ENCODE data around the gene GPR45.

GPR45 gene

DNA sequence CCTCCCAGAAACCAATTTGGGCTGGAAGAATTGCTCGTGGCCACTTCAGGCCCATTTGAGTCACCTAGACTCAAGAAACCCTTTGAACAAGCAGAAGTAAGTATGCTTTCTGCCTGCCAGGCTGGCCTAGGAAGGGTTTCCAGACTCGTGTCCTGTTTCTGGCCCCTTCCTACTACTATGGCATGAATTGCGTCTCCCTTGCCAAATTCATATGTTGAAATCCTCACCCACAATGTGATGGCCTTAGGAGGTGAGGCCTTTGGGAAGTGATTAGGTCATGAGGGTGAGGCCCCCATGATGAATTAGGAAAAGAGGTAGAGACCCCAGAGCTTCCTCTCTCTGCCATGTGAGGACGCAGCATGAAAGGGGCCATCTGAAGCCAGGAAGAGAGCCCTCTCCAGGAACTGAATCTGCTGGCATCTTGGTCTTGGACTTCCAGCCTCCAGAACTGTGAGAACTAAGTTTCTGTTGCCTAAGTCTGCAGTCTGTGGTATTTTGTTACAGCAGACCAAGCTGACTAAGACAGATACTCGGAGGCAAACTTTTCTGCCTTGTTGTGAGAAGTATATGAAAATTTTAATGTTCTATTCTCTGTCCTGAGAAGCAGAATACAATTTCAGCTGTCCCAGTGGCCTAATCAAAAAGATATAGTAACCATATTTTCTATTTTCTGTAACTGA lies 13.1 kb downstream of the GPR45 start:
- peak; percentile 34 to 65 (median 58) for DNase-seq

DNA sequence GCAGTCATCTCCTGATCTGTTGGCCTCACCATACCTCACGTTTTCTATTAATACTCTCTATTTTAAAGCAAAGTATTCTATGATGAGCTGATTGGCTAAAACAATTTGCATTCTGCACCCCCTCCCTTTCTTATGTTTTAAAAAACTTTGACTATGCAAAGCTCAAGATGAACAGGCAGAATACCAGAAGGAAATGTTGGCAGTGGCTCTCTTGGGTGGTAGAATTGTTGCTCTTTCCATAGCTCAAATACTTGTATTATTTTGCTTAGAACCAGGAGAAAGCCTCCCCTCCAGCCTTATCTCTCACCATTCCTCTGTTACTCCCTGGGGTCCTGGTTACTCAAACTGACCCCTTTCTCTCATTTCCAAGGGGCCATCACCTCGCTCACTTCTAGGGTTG lies 14.4 kb downstream of the GPR45 start:
- DNase-seq = no peak

DNA sequence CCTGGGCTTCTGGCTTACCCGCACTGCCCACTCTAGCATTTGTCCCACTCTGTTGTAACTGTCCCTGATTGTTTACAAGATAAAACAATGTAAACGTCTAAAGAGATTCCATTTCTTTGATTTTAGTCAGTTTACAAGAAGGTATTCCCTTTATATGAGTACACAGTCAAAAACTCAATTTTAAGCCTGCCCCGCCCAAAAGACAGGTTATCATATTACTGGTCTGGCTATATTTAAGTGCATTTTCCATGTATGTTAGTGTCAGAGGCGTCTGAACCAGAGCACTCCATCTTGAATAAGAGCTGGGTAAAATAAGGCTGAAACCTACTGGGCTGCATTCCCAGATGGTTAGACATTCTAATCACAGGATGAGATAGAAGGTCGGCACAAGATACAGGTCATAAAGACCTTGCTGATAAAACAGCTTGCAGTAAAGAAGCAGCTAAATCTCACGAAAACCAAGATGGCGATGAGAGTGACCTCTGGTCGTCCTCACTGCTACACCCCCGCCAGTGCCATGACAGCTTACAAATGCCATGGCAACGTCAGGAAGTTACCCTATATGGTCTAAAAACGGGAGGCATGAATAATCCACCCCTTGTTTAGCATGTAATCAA lies 15.0 kb downstream of the GPR45 start:
- DNase-seq = no peak

DNA sequence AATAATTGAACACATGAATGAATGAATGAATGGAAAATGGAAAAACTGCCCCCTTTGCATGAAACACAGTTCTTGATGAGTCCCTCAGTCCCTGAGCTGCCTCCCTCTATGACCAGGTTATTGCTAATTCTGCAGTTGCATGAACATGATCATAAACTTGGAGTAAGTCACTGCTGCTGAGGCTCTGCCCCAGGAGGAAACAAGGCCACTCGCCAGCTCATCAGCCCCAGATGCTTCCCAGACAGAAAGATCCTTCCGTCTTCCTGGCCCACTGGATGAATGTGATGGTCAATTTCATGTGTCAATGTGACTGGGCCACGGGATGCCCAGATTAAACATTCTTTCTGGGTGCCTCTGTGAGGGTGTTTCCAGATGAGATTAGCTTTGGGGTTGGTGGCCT lies 16.4 kb downstream of the GPR45 start:
- no peak for DNase-seq

DNA sequence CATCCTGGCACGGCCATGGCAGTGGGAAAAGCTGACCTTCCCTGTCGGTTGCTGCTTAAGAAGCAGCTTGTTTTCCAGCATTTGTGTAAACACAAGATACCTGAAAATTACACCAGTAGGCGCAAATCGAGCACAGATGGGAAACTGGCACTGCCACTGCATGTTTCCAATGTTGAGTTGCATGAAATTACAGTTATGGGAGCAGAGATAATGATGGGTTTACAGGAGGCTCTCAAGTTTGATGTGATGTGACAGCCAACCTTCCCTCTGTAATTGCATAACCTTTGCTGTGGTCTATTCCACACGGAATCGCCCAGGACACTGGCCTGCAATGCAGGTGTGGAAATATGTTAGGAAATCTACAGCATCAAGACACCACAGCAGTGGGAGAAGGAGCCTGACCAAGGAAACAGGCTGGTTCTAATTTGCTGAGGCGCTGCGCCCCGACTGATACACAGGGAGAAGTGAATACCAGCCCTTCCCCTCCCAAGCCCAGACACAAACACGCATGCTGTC lies 17.4 kb downstream of the GPR45 start:
- DNase-seq = no peak

DNA sequence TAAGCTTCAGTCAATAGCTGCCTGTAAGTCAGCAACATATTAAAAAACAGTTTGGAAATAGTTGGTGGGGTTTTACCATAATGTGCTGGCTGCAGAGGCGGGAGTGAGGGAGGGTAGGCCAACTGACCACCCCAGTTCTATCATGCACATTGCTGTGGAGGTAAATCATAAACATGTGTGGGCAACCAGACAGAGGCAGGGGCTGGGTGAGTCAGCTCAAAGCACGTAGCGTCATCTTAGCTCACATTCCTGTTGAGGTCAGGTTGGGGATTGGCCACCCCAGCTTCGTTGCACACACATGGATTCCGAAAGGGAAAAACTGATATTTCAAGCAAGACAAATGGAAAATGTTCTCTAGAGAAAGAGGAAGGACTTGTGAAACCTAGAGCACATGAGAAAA lies 19.5 kb downstream of the GPR45 start:
- peak in 3 of 4 experiments; percentile 24 to 32 (median 27) for DNase-seq

DNA sequence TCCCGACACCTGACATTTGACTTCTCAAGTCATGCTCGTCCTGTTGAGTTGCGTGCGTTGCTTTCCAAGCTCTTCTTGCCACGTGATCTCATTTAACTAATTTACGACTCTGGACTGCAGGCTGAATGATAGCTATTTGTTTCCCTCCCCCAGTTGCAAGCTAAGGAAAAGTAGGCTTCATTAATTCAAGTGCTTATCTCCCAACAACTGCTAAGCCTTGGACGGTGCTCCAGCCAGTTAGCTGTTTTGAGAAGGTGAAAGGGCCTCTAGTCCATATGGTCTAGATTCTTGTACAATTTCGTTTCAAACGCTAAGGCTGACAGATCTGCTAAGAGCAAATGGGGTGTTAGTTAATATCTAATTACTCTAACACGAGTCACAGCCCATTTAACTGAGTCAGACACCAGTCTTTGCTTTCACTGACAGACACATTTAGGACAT lies 21.1 kb downstream of the GPR45 start:
- no peak for DNase-seq

DNA sequence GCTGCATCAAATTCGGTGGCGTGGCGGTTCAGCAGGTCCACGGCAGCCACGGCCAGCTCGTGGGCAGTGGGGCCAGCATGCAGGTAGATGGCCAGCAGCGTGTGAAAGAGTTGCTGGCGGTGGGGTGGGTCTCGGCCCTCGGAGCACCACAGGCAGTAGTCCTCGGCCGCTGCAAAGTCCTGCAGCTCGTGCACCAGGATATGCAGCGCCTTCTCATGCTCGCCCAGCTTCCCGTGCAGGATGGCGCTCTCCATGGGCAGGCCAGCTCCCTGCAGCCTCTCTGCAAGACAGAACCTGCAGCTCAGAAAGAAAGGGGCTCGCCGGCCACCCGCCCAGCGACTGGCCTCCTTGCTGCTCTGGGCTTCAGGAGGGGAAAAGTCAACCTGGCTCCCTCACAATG lies 27.9 kb downstream of the GPR45 start:
- no peak for DNase-seq

DNA sequence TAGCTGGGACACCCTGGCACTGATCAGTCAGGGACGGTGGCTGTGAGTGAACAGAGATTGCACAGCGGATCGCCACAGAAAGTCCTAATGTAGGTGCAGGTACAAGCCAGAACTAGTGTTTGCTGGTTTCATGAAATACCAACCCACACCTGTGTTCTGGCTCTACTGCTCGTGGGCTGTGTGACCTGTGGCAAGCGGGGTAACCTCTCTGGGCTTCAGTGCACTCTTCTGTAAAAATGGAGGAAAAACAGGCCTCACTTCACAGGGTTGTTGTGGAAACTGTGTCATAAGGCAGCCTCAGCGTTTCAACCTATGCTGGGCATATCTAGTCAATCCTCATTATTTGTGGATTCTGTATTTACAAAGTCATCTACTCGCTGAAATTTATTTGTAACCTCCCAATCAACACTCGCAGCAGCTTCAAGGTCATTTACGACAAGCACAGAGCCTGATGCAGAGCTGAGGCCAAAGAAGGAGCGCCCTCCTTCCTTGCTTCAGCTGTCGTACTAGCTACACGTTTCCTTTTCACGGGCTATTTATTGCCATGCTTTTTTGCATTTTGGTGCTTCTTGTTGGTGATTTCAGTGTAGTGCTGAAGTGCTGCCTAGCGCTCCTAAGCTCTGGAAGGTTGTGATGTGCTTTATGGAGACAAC lies 30.0 kb downstream of the GPR45 start:
- no peak for DNase-seq

DNA sequence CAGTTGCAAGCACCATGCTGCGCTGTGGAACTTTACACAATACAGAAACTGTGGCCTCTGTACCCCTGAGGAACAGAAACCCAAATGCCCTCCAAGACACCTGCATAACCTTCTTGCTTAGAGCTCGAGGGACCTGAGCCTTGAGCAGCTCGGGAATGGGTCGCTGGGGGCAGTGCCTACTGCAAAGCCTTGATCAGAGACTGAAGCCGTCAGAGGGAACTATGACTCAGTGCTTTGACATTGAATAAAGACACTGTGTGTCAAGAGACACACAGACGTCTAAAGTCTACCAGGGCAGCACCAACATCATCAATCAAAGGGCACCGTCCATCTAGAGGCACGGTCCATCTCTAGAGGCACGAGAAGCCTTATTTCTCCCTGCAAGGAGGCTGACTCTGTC lies 30.6 kb downstream of the GPR45 start:
- no peak for DNase-seq

DNA sequence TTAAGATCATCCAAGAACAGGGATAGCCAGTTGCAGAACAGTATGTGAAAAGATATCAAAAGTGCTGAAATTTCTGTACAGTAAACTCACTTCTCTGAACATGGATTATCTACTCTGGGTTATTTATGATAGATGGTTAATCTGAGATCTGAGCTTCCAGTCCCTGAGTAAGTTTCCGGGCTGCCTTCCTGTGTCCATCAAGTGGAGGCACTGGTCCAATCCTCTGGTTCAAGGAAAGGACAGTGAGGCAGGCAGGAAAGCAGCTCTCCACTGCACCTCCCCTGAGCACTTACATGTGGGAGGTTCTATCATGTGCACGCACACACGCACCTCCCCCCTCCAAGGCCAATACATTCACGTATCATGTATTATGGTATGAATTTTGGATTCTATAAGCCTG lies 32.5 kb downstream of the GPR45 start:
- DNase-seq = no peak

DNA sequence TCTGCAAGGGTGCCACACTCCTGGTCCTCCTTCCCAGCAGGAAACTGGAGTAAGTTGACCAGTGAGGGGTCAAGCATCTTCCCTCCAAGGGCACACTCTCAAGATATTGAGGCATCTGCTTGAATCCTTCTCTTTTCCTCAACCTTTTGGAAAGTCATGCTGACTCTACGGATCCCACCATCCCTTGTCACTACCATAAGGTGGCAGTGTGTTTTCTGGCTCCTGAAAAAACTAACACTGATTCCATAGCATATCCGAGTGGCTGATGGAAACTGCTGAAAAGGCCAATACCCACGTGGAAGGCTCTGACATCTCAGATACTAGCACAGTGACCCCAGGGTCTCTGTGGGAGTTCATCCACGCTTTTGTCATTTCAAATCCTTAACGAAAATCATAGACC lies 37.1 kb downstream of the GPR45 start:
- DNase-seq = no peak

DNA sequence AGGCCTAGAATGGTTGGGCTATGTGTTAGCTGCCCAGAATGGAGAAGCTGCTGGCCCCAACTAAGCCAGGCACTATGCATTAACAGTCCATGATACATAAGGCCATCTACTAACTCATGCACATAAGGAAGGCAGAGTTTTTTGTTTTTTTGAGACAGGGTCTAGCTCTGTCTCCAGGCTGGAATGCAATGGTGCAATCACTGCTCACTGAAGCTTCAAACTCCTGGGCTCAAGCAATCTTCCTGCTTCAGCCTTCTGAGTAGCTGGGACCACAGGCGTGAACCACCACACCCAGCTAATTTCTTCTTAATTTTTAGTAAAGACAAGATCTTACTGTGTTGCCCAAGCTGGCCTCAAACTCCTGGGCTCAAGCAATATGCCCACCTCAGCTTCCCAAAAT lies 37.6 kb downstream of the GPR45 start:
- DNase-seq = no peak

DNA sequence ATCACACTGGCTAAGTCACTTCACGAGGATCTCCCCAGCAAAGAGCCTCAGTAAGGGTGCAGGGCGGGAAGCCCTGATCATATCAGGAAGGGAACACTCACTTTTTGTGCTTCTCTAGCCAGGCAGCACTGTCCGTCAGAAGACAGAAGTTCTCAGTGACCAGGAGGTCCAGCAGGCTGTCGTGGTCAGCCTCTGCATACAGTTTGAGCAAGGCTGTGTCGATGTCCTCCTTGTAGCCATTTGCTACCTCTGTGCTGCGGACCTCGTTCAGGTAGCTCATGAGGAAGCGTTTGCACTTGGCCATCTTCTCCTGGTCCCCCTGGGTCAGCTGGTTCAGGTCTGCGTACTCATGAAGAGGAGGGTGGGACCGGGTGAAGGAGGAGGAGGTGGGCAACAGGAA lies 38.7 kb downstream of the GPR45 start:
- DNase-seq = no peak

DNA sequence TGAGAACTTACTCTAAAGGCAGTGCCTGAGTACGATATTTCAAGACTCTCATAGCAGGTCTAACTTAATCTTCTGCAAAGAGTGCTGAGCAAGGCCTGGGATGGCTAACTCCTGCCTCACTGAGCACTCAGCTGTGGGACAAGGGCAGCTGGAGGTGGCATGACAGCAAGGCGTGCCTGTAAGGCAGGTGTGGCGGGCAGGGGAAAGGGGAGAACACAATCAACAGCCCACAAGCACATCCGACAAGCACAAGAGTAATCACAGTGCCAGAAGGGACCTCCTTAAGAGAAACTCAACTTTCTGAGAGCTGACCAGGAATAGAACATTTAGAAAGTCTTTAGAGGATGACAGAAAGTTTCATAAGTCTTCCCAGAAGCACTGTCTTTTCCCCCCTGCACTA lies 42.0 kb downstream of the GPR45 start:
- no peak for DNase-seq

DNA sequence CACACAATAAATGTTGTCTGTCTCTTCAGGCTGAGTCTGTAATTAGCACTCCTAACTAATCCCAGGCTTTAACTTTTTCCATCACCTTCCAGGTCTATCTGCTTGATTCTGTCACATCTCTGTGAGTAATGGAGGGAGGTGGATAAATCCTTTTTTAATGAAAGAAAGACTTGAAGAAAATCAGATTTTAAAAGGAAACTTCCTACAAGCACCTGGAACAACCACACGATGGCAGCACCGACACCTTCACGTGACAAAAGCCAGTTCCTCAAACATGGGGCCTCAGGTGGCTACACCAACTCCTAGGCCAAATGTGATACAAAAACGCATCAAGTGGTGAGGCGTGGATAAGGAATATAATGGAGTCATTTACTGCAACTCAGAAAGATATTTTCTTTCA lies 46.1 kb downstream of the GPR45 start:
- DNase-seq = peak; percentile 48 to 71 (median 62)

DNA sequence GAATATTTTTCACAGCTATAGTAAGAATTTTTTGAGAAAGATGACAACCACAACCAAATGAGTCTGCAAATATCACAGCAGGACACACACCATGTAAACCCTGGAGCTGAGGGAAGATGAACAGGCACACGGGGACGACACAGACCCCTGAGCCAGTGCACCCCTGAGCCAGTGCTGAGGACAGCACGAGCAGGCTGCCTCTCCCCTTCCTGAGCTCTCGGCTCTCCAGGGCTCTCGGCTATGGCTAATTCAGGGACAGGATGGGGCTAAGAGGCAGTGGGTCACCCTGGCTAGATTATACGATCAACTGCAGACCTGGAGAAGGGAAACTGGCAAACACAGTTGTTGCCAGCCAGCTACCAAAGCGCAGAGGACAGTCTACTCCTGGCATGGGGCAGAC lies 46.6 kb downstream of the GPR45 start:
- no peak for DNase-seq

DNA sequence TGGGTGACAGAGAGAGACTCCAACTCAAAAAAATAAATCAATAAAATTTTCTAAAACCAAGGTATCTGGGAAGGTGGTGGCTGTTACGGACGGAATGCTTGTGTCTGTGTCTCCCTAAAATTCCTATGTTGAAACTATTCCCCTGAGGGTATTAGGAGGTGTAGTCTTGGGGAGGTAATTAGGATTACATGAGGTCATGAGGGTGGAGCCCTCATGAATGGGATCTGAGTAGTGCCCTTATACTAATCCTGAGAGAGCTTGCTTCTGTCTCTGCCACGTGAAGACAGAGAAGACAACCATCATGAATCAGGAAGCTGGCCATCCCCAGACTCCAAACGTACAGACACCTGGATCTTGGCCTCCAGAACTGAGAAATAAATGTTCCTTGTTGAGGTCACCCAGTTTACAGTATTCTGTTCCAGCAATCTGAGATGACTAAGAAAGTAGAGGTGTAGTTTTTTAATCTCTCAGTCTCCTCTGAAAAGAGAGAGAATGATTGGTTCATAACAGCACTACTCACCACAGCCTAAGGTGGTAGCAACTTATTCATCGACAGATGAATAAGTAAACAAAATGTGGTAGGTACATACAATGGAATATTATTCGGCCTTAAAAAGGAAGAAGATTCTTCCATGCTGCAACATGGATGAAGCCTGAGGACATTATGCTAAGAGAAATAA lies 49.6 kb downstream of the GPR45 start:
- DNase-seq = no peak

DNA sequence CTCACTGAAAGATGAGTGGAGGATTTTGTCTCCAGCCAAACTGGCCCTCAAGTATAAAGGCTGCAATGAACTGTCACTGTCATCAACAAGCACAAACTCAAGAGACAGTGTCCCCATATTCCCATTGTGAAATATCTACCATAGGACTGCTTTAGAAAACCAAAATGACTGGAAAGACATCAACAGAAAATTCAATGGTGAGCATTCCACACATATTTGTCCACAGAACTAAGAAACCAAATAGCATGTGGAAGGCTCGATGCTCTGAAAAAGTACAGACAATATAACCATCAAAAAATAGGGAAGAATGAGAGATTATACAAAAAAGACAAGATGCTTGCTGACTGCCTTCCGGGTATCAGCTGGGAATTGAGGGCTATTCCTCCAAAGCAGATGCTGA lies 50.4 kb downstream of the GPR45 start:
- no peak for DNase-seq

Data from suppressor macrophage (primary cell).